Erythroblast (primary cell): ENCODE results near the gene SP140L.

Source experiments
- DNase-seq, 2 experiments: peaks; one replicate each; lab custom pipeline; 2025; lab: John Stamatoyannopoulos, UW
- GATA1 ChIP-seq: IDR thresholded peaks from 2 replicates; pipeline ENCODE4 v1.6.1; 2011; ENCODE audit warnings: low read depth, mild to moderate bottlenecking, control low read depth, low read length, moderate library complexity
- POLR2A ChIP-seq: IDR thresholded peaks from 2 replicates; pipeline ENCODE4 v1.6.1; 2011; ENCODE audit warnings: mild to moderate bottlenecking, low read length

The SP140L gene

GRCh38 chr2:230317366-230317765 lies 9.6 kb upstream of the SP140L start:
- TF ChIP-seq POLR2A: no peak
- TF ChIP-seq GATA1: no peak
- no peak for DNase-seq

- TF ChIP-seq GATA1 (no peak), POLR2A (no peak)
- DNase-seq: no peak
These were observed 8.5 kb upstream of the SP140L start for GRCh38 chr2:230318190-230319121.

- TF ChIP-seq POLR2A (no peak), GATA1 (no peak)
- no peak for DNase-seq
These were observed 7.7 kb upstream of the SP140L start for GRCh38 chr2:230319211-230319862.

GRCh38 chr2:230321031-230321430 lies 6.0 kb upstream of the SP140L start:
- no peak for TF ChIP-seq GATA1
- no peak for TF ChIP-seq POLR2A
- no peak for DNase-seq

- no peak for DNase-seq
- TF ChIP-seq POLR2A (no peak), GATA1 (no peak)
These were observed 4.2 kb upstream of the SP140L start for GRCh38 chr2:230322561-230323384.

GRCh38 chr2:230323385-230324106 lies 3.4 kb upstream of the SP140L start:
- no peak for TF ChIP-seq GATA1
- no peak for TF ChIP-seq POLR2A
- DNase-seq: peak; percentile 22 to 23

- DNase-seq: no peak
- TF ChIP-seq GATA1: no peak
- TF ChIP-seq POLR2A: no peak
These were observed 2.5 kb upstream of the SP140L start for GRCh38 chr2:230324503-230324902.

GRCh38 chr2:230325316-230326243 lies 1.4 kb upstream of the SP140L start:
- DNase-seq: no peak
- TF ChIP-seq POLR2A (no peak), GATA1 (no peak)

GRCh38 chr2:230327418-230328154 lies 593 bp downstream of the SP140L start:
- no peak for TF ChIP-seq GATA1
- TF ChIP-seq POLR2A: no peak
- DNase-seq: peak; percentile 46 to 55

- TF ChIP-seq POLR2A (no peak), GATA1 (no peak)
- DNase-seq: no peak
These were observed 1.1 kb downstream of the SP140L start for GRCh38 chr2:230328155-230328458.

- no peak for DNase-seq
- TF ChIP-seq POLR2A (no peak), GATA1 (no peak)
These were observed 3.1 kb downstream of the SP140L start for GRCh38 chr2:230329946-230330605.
